Body of pancreas (tissue), 4 donors: ENCODE data around the gene ARHGAP15. TPM values are rescaled to one million over a fixed set of nuclear protein-coding genes. Genes with fewer than 3 reads are reported as not detected.

Experiments used
- ATAC-seq: fragments of 150-250 bp; one replicate; pipeline ENCODE4 v1.9.1; 2016
- DNase-seq, 4 donors: peaks; one replicate each; pipeline ENCODE4 v3.0.0-alpha.2; 2019
- H3K27ac ChIP-seq, 4 donors: fragments of 200-600 bp; sonication (generic); 1 replicate in 3 of 4; 2 replicates in 1 of 4; pipeline versions ENCODE4 v1.5.1 to v1.6.1; 2016 to 2019; ENCODE audit warnings: mild to moderate bottlenecking in 1 of 4, mixed read lengths in 1 of 4, moderate library complexity in 1 of 4
- H3K27me3 ChIP-seq, 2 donors: fragments of 200-600 bp; sonication (generic); one replicate each; pipeline ENCODE4 v1.6.0; 2016; ENCODE audit warnings: mild to moderate bottlenecking in 1 of 2
- H3K36me3 ChIP-seq, 2 donors: fragments of 200-600 bp; sonication (generic); replicated peaks in 1 of 2; 2 replicates each; pipeline ENCODE4 v1.5.1; 2016; ENCODE audit warnings: low read depth in 2 of 2; ENCODE audit not compliant: insufficient read depth in 1 of 2
- H3K4me1 ChIP-seq: fragments of 200-600 bp; sonication (generic); one replicate; pipeline ENCODE4 v1.6.0; 2016
- H3K4me3 ChIP-seq, 2 donors: fragments of 200-600 bp; sonication (generic); 1 replicate in 1 of 2; 2 replicates in 1 of 2; pipeline ENCODE4 v1.5.1; 2016 to 2019
- H3K9me3 ChIP-seq, 3 donors: fragments of 200-600 bp; sonication (generic); 1 replicate in 2 of 3; 2 replicates in 1 of 3; pipeline ENCODE4 v1.5.1; 2016
- POLR2A ChIP-seq, 3 donors: fragments of 450-650 bp; IDR thresholded peaks; one replicate each; pipeline ENCODE4 v1.6.1; 2016; ENCODE audit warnings: antibody characterized with exemption in 3 of 3, mild to moderate bottlenecking in 2 of 3
- WGBS, 2 donors: methylation state at CpG; one replicate each; pipeline ENCODE4 v1.1.5; 2017; 5-methylcytosine and 5-hydroxymethylcytosine counted together
- intact Hi-C: fragments of 100-400 bp; cut with DNase I; formaldehyde crosslinking; loops from one replicate; pipeline ENCODE4 v1.15.1; 2023
- total RNA-seq, 2 donors: library from RNA; depleted of rRNA; stranded (reverse); fragments of >200 nt; gene quantifications; one replicate each; pipeline ENCODE4 v1.1.0, GENCODE V29; 2016
- TF ChIP-seq, protein P1 (sequence below), 7 experiments: fragments of 450-650 bp in 4 of 7; fragments of 200-600 bp in 3 of 7; sonication (generic) in 3 of 7; IDR thresholded peaks; one replicate each; pipeline ENCODE4 v1.5.1; 2016 to 2019; ENCODE audit warnings: antibody characterized with exemption in 7 of 7

Gene ARHGAP15
- total RNA-seq, 2 donors from 2014 or later: 1.3 TPM; not detected in 1

DNA sequence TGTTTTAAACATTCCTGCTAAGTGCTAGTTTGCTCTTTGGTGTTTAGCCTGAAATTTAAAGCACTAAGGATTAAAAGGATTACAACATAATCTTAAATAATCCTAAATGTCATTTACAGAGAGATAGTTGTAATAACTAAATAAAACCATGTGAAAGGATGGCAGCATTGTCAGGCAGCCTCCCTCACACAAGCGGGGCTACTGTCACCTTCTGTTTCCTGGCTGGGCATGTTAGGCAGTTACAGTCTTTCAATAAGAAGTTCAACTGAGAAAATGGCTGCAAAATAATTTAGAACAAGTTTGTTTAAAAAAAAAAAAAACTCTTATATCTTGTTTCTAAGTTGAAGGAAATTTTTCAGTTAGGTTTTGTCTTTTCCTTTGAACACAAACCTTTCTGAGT is 124.9 kb downstream of the ARHGAP15 start:
- TF ChIP-seq, protein P1, sequence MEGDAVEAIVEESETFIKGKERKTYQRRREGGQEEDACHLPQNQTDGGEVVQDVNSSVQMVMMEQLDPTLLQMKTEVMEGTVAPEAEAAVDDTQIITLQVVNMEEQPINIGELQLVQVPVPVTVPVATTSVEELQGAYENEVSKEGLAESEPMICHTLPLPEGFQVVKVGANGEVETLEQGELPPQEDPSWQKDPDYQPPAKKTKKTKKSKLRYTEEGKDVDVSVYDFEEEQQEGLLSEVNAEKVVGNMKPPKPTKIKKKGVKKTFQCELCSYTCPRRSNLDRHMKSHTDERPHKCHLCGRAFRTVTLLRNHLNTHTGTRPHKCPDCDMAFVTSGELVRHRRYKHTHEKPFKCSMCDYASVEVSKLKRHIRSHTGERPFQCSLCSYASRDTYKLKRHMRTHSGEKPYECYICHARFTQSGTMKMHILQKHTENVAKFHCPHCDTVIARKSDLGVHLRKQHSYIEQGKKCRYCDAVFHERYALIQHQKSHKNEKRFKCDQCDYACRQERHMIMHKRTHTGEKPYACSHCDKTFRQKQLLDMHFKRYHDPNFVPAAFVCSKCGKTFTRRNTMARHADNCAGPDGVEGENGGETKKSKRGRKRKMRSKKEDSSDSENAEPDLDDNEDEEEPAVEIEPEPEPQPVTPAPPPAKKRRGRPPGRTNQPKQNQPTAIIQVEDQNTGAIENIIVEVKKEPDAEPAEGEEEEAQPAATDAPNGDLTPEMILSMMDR (IDR thresholded peaks at IDR 0.05): no peak
- no peak for TF ChIP-seq POLR2A (IDR thresholded peaks at IDR 0.05)
- intact Hi-C loops: no loop called here
- no peaks in the 10 kb centered on the region for H3K4me1 ChIP-seq
- DNase-seq: no peak
- 80 to 86% methylated on average over 1 of the region's 1 CpG for WGBS, 2 donors
- H3K36me3 ChIP-seq: no peaks in the 10 kb centered on the region
- H3K4me3 ChIP-seq: no peak overlapping the region
- no peak overlapping the region for H3K27ac ChIP-seq
- H3K9me3 ChIP-seq: no peaks in the 10 kb centered on the region
- ATAC-seq: no peak
- H3K27me3 ChIP-seq: no peaks in the 10 kb centered on the region

DNA sequence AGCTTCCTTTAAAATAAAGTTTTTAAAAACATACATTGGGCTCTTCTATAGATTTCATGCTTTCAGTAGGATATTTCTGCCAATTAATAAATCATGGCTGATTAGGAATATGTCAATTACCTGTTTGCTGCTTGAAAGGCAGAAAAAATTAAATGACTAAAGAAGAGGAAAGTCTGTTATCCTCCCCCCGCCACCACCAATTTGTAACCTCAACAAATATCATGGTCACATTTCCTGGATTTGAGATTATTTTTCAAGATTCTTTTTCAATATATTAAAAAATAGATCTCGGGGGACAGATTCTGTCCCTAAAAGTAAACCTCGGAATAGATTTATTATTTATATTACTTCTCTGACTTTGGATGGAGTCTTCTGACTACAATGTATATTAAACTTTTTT is 125.9 kb downstream of the ARHGAP15 start:
- 67 to 68% methylated on average over 3 of the region's 3 CpGs for WGBS, 2 donors

DNA sequence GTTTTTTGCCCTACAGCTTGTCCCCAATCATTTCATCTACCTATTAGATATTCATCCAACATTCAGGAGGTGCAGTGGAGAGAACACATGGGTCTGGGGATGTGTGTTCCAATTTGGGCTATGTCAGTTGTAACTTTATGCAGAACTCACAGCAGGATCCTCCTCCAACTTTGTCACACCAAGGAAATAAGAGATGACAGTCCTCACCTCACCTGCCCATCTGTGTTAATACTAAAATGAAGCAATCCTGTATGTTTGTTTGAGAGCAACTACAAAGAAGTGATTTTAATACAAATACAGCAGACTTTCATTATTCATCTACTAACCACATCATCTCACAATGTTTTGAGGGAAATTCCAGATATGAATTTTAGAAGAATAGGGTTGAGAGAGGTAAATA is 126.7 kb downstream of the ARHGAP15 start:
- ATAC-seq (no peak), DNase-seq (no peak)
- H3K4me3 ChIP-seq: no peak overlapping the region
- TF ChIP-seq, protein P1 (IDR thresholded peaks at IDR 0.05): no peak
- no peak for TF ChIP-seq POLR2A (IDR thresholded peaks at IDR 0.05)
- H3K9me3 ChIP-seq: no peaks in the 10 kb centered on the region
- H3K27ac ChIP-seq: no peak overlapping the region
- H3K27me3 ChIP-seq: no peaks in the 10 kb centered on the region
- intact Hi-C loops: no loop called here
- H3K36me3 ChIP-seq: no peaks in the 10 kb centered on the region
- no peaks in the 10 kb centered on the region for H3K4me1 ChIP-seq

More for the DNA sequence above, 125.9 kb downstream of the ARHGAP15 start:
- intact Hi-C loops: no loop called here
- Histone ChIP-seq H3K36me3 (no peaks in the 10 kb centered on the region), H3K4me3 (no peak overlapping the region), H3K4me1 (no peaks in the 10 kb centered on the region), H3K9me3 (no peaks in the 10 kb centered on the region), H3K27me3 (no peaks in the 10 kb centered on the region), H3K27ac (no peak overlapping the region)
- DNase-seq (no peak), ATAC-seq (no peak)
- TF ChIP-seq, protein P1 (IDR thresholded peaks at IDR 0.05): no peak
- TF ChIP-seq POLR2A (IDR thresholded peaks at IDR 0.05): no peak

DNA sequence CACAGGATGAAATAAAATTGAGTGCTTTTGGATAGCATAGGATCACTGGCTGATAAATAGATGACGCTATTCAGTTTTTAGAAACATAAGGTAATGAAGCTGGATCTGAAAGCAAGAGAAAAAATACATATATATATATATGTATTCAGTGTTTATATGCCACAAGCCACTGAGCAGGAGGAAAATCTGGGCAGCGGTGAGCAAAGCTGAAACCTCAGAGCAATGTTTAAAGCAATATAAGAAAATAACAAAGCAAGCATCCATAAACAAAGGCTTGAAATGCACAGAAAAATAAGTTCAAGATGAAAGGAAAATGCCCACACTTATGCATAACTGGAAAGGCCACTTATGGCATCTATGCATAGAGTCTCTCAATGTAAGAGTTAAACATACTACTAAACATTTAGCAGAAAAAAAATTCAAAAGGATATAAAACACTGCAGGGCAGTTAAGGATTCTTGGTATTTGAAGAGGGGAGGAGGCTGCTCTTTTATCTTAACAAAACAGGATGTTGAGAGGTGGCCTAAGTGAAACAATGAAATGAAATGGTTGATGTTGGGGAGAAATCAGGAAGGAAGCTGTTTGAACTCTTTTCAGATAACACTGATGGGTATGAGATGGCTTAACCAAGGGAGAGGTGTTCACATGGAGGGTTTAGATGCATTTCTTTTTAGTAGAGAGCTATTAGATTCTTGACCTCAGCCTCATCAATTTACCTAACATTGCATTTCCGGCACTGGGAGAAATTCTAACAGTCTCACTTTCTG is 129.1 kb downstream of the ARHGAP15 start:
- H3K27me3 ChIP-seq: no peaks in the 10 kb centered on the region
- no peak overlapping the region for H3K4me3 ChIP-seq
- intact Hi-C loops: no loop called here
- no peaks in the 10 kb centered on the region for H3K4me1 ChIP-seq
- WGBS, 2 donors: 65 to 69% methylated on average over 3 of the region's 3 CpGs
- no peak for DNase-seq
- ATAC-seq: no peak
- no peak for TF ChIP-seq POLR2A (IDR thresholded peaks at IDR 0.05)
- TF ChIP-seq, protein P1 (IDR thresholded peaks at IDR 0.05): no peak
- no peaks in the 10 kb centered on the region for H3K36me3 ChIP-seq
- H3K9me3 ChIP-seq: no peaks in the 10 kb centered on the region
- H3K27ac ChIP-seq: no peak overlapping the region
